Stimulated activated naive B cell treated with anti-CD40 and anti-IgM and Interleukin-4, amounts not matched to agents 10 μg/mL and 1 μg/mL and 100 μg/mL, for 72 hours (primary cell): ENCODE results near the gene S1PR2.
"Not testable (repeated sequence)": the region's sequence is repeated elsewhere in the genome, so short reads cannot be mapped to it uniquely, and the experiment has no call there.

ENCODE experiments used
- ATAC-seq, 2 donors: fragments of 150-1000 bp; cut with Tn5 transposase; replicated peaks; 2 replicates each; pipeline ENCODE4 v1.10.0; 2021; ENCODE audit warnings: moderate library complexity in 1 of 2
- DNase-seq: peaks from one replicate; pipeline ENCODE4 v3.0.0; 2021
- H3K27ac Mint-ChIP-seq: one replicate; pipeline ENCODE4 v1.8.0; 2022; ENCODE audit warnings: mild to moderate bottlenecking, mixed read lengths
- H3K27me3 Mint-ChIP-seq, 2 donors: one replicate each; pipeline ENCODE4 v1.8.0; 2022; ENCODE audit warnings: mixed read lengths in 2 of 2
- H3K36me3 Mint-ChIP-seq, 2 donors: one replicate each; pipeline ENCODE4 v1.8.0; 2022; ENCODE audit warnings: mixed read lengths in 2 of 2, mild to moderate bottlenecking in 1 of 2
- H3K4me1 Mint-ChIP-seq, 2 donors: one replicate each; pipeline ENCODE4 v1.8.0; 2022; ENCODE audit warnings: mixed read lengths in 2 of 2, mild to moderate bottlenecking in 1 of 2
- H3K4me3 Mint-ChIP-seq, 2 donors: one replicate each; pipeline ENCODE4 v1.8.0; 2022; ENCODE audit warnings: mild to moderate bottlenecking in 2 of 2, mixed read lengths in 2 of 2, moderate library complexity in 1 of 2
- H3K9me3 Mint-ChIP-seq, 2 donors: one replicate each; pipeline ENCODE4 v1.8.0; 2022; ENCODE audit warnings: mixed read lengths in 2 of 2, mild to moderate bottlenecking in 1 of 2

The S1PR2 gene

GRCh38 chr19:10238172-10238783, 7.1 kb upstream of the S1PR2 start:
- H3K36me3 Mint-ChIP-seq = peaks cover 2 to 8% of the 10 kb centered on the region in 2 donors
- DNase-seq (no peak), ATAC-seq (no peak)
- peaks cover 0 to 1% of the 10 kb centered on the region in 2 donors for H3K9me3 Mint-ChIP-seq
- peaks cover 25 to 62% of the 10 kb centered on the region in 2 donors for H3K4me1 Mint-ChIP-seq
- no peaks in the 10 kb centered on the region for H3K27me3 Mint-ChIP-seq
- H3K27ac Mint-ChIP-seq = peak overlapping the region; percentile 77
- H3K4me3 Mint-ChIP-seq = no peak overlapping the region

DNA sequence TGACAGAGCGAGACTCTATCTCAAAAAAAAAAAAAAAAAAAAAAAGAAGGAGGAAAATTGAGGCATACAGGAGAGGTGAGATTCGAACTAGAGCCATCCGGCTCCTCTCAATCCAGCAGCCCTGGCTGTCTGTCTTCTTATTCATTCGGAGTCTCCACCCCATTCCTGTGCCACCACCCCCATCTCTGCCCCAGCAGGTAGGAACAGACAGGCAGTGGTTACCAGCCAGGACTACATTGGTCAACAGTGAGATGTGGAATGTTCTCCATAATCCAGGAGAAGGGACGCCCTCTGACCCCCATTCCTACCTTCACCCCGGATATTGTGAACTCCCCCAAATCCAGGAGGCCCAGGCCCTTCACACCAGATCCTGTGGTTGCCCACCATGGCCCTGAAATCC, 6.6 kb upstream of the S1PR2 start:
- Mint-ChIP-seq H3K36me3 (peaks cover 2 to 8% of the 10 kb centered on the region in 2 donors), H3K9me3 (peaks cover 0 to 1% of the 10 kb centered on the region in 2 donors), H3K27me3 (no peaks in the 10 kb centered on the region), H3K27ac (peak overlapping the region; percentile 47), H3K4me1 (peaks cover 25 to 62% of the 10 kb centered on the region in 2 donors), H3K4me3 (no peak overlapping the region)
- no peak for ATAC-seq
- DNase-seq = no peak

- Mint-ChIP-seq H3K4me1 (peaks cover 28 to 69% of the 10 kb centered on the region in 2 donors), H3K27ac (peak overlapping the region; percentile 100)
- DNase-seq, H3K4me3 Mint-ChIP-seq, H3K27me3 Mint-ChIP-seq, H3K36me3 Mint-ChIP-seq, ATAC-seq, H3K9me3 Mint-ChIP-seq: not testable (repeated sequence)
Measured at GRCh38 chr19:10235409-10235808, 4.3 kb upstream of the S1PR2 start.

DNA sequence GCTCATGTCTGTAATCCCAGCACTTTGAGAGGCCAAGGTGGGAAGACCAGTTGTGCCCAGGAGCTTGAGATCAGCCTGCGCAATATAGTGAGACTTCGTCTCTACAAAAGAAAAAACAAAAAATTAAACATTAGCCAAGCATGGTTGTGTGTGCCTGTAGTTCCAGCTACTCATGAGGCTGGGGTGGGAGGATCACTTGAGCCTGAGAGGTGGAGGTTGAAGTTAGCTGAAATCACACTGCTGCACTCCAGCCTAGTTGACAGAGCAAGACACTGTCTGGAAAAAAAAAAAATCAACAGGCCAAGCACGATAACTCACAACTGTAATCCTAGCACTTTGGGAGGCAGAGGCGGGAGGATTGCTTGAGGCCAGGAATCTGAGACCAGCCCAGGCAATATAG, 3.9 kb upstream of the S1PR2 start:
- H3K27ac Mint-ChIP-seq = peak overlapping the region; percentile 3
- H3K27me3 Mint-ChIP-seq = no peaks in the 10 kb centered on the region
- H3K9me3 Mint-ChIP-seq = peaks cover 0 to 1% of the 10 kb centered on the region in 2 donors
- DNase-seq = no peak
- peaks cover 28 to 70% of the 10 kb centered on the region in 2 donors for H3K4me1 Mint-ChIP-seq
- H3K4me3 Mint-ChIP-seq = no peak overlapping the region
- no peak for ATAC-seq
- H3K36me3 Mint-ChIP-seq = peaks cover 2 to 8% of the 10 kb centered on the region in 2 donors

- Mint-ChIP-seq H3K36me3 (peaks cover 2 to 8% of the 10 kb centered on the region in 2 donors), H3K9me3 (peaks cover 0 to 1% of the 10 kb centered on the region in 2 donors), H3K27me3 (no peaks in the 10 kb centered on the region), H3K27ac (no peak overlapping the region), H3K4me1 (peaks cover 35 to 72% of the 10 kb centered on the region in 2 donors), H3K4me3 (no peak overlapping the region)
- no peak for ATAC-seq
- no peak for DNase-seq
Measured at GRCh38 chr19:10233946-10234345, 2.8 kb upstream of the S1PR2 start.

DNA sequence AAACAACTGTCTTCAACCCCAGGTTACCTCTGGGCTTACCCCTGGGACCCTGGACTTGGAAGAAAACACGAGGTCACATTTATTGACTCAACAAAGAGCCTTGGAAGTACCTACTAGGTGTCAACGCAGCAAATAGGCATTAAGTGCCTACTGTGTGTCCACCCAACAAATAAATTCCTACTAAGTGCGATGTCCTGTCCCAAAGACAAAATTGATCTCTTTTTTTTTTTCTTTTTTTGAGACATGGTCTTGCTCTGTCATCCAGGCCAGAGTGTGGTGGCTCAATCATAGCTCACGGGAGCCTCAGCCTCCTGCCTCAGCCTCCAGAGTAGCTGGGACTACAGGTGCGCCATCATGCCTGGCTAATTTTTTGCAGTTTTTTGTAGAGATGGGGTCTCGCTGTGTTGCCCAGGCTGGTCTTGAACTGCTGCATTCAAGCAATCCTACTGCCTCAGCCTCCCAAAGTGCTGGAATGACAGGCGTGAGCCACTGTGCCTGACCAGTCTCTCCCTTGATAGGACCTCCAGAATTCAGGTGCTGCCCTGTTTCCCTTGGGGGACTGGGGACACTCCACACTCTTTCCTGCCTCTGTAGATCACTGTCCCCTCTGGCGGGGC, 589 bp upstream of the S1PR2 start:
- no peak for ATAC-seq
- Mint-ChIP-seq H3K27me3 (no peaks in the 10 kb centered on the region), H3K27ac (peak overlapping the region; percentile 81), H3K36me3 (peaks cover 2 to 3% of the 10 kb centered on the region in 2 donors), H3K4me3 (peak overlapping the region; percentile 84 to 94), H3K4me1 (peaks cover 32 to 63% of the 10 kb centered on the region in 2 donors), H3K9me3 (peaks cover 0 to 1% of the 10 kb centered on the region in 2 donors)
- no peak for DNase-seq

DNA sequence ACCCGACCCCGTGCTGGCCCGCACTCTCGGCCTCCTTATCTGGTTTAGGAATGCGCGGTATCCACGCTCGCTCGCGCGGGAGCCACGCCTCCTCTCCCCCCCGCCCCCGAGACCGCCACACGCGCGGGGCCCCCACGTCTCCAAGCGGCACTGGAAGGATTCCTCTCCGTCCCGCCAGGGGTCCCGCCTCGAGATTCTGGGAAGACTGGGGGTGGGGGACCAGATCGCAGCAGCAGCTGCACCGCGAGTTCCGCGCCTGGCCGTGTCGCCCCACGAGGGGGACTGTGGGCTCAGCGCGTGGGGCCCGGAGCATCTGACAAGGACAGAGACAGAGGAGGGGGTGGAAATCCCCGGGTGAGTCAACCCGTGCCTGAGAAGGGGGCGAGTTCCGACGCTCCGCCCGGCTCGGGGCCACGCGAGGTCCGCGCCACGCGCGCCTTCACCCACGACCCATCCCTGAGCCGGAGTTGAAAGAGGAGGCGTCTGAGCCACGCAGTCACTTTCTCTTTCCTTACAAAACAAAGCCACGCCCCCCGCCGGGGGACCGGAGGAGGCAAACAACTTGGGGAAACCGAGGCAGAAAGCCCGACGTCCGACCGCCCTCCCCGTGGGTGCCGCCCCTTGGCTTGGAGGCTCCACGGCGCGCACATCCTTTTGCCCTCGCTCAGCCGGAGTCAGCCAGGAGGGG, 814 bp downstream of the S1PR2 start:
- Mint-ChIP-seq H3K4me1 (peaks cover 24 to 49% of the 10 kb centered on the region in 2 donors), H3K27ac (peak overlapping the region; percentile 88), H3K9me3 (no peaks in the 10 kb centered on the region), H3K4me3 (peak overlapping the region; percentile 84 to 94), H3K36me3 (no peaks in the 10 kb centered on the region), H3K27me3 (no peaks in the 10 kb centered on the region)
- ATAC-seq (peak; percentile 45 to 54), DNase-seq (peak; percentile 46)

GRCh38 chr19:10228920-10229319, 2.2 kb downstream of the S1PR2 start:
- peak overlapping the region; percentile 77 for H3K27ac Mint-ChIP-seq
- H3K27me3 Mint-ChIP-seq = no peaks in the 10 kb centered on the region
- peaks cover 5% of the 10 kb centered on the region in 2 donors for H3K36me3 Mint-ChIP-seq
- peaks cover 20 to 43% of the 10 kb centered on the region in 2 donors for H3K4me1 Mint-ChIP-seq
- DNase-seq (no peak), ATAC-seq (peak; percentile 11 to 19)
- H3K9me3 Mint-ChIP-seq = no peaks in the 10 kb centered on the region
- H3K4me3 Mint-ChIP-seq = peak overlapping the region; percentile 1 to 94

GRCh38 chr19:10228393-10228792, 2.7 kb downstream of the S1PR2 start:
- peak; percentile 23 to 24 for ATAC-seq
- Mint-ChIP-seq H3K4me1 (peaks cover 20 to 43% of the 10 kb centered on the region in 2 donors), H3K4me3 (no peak overlapping the region), H3K9me3 (no peaks in the 10 kb centered on the region), H3K36me3 (peaks cover 8 to 9% of the 10 kb centered on the region in 2 donors), H3K27me3 (no peaks in the 10 kb centered on the region), H3K27ac (no peak overlapping the region)
- DNase-seq = no peak

- Mint-ChIP-seq H3K27ac (no peak overlapping the region), H3K36me3 (peaks cover 12 to 14% of the 10 kb centered on the region in 2 donors), H3K4me3 (no peak overlapping the region), H3K4me1 (peaks cover 20 to 43% of the 10 kb centered on the region in 2 donors), H3K27me3 (no peaks in the 10 kb centered on the region), H3K9me3 (no peaks in the 10 kb centered on the region)
- ATAC-seq = no peak
- DNase-seq = no peak
Measured at GRCh38 chr19:10227026-10227971, 3.8 kb downstream of the S1PR2 start.

DNA sequence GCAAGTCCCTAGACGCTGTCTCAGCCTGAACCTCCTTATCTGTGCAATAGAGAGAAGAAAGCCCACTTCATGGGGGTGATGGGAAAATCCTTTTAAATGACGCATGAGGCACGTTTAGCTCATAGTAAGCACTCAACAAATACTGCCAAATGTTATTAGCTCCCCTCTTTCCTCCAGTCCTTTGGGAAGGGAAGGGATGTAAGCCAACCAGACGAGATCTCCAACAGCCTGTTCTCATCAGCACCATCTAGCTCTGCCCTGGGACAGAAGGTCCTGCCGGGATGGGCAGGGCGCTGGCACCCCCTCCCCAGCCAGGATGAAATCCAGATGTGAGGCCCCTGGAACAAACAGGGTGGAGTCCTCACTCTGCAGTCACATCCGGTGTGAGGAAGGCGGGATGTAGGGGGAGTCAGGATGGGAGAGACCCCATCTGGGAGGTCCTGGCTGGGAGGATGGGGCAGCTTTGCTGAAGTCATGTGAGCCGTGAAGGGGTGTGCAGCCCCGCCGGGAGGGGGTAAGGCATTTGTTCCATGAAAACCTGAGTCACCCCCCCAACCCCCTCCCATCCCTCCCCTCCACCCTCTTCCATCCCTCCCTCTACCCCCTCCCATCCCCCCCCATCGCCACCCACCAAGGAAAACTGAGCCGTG, 4.6 kb downstream of the S1PR2 start:
- no peaks in the 10 kb centered on the region for H3K9me3 Mint-ChIP-seq
- H3K4me1 Mint-ChIP-seq = peaks cover 16 to 39% of the 10 kb centered on the region in 2 donors
- no peak overlapping the region for H3K4me3 Mint-ChIP-seq
- no peaks in the 10 kb centered on the region for H3K27me3 Mint-ChIP-seq
- DNase-seq (no peak), ATAC-seq (no peak)
- no peak overlapping the region for H3K27ac Mint-ChIP-seq
- peaks cover 14 to 15% of the 10 kb centered on the region in 2 donors for H3K36me3 Mint-ChIP-seq

DNA sequence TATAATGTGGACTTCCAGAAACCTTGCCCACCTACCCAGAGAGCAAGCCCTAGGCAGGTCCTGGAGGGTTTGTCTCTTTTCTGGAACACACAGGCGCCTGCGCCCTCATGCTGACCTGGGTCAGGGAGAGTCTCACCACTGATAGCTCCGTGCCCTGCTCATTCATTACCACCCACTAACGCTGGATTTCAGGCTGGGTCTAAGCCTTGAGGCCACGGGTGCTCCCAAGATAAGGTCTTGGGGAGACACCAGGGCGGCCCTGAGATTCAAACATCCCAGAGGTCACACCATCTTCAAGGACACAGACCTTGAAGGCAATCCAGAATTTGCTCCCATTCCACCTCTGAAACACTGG, 5.1 kb downstream of the S1PR2 start:
- Mint-ChIP-seq H3K27ac (no peak overlapping the region), H3K9me3 (no peaks in the 10 kb centered on the region), H3K4me1 (peaks cover 16 to 41% of the 10 kb centered on the region in 2 donors), H3K27me3 (no peaks in the 10 kb centered on the region), H3K4me3 (no peak overlapping the region), H3K36me3 (peaks cover 14 to 15% of the 10 kb centered on the region in 2 donors)
- DNase-seq = no peak
- no peak for ATAC-seq

DNA sequence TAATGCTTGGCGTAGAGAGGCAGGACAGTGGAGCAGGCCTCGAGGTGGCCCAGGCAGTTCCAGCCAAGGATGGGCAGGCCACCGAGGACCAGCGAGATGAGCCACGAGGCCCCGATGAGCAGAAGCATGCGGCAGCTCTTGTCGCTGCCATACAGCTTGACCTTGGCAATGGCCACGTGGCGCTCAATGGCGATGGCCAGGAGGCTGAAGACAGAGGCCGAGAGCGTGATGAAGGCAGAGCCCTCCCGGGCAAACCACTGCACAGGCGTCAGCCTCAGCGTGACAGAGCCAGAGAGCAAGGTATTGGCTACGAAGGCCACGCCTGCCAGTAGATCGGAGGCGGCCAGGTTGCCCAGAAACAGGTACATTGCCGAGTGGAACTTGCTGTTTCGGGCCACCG, 6.8 kb downstream of the S1PR2 start:
- ATAC-seq = no peak
- H3K36me3 Mint-ChIP-seq = peaks cover 14 to 15% of the 10 kb centered on the region in 2 donors

More for the DNA sequence above, 6.8 kb downstream of the S1PR2 start:
- Mint-ChIP-seq H3K27ac (no peak overlapping the region), H3K9me3 (no peaks in the 10 kb centered on the region), H3K4me1 (peaks cover 15 to 30% of the 10 kb centered on the region in 2 donors), H3K4me3 (no peak overlapping the region), H3K27me3 (no peaks in the 10 kb centered on the region)
- no peak for DNase-seq
